Kidney (tissue), 14 donors: ENCODE results near the gene CAMTA1. TPM values are rescaled to one million over a fixed set of nuclear protein-coding genes. Genes with fewer than 3 reads are reported as not detected.
A peak's percentile ranks its signal among the peaks of the same experiment; 100 is the strongest.

Experiments used
- DNase-seq, 5 donors: peaks; one replicate each; pipeline ENCODE4 v3.0.0-alpha.2; 2013 to 2020
- FAIRE-seq: peaks from 2 replicates; lab custom pipeline; 2012; peaks lifted over from hg19 to GRCh38; lab: Jason Lieb, UNC
- H3K27ac ChIP-seq, 2 donors: one replicate each; pipeline ENCODE4 v1.7.0; 2013; ENCODE audit warnings: low read depth in 2 of 2, low read length in 2 of 2, inconsistent platforms in 1 of 2
- H3K27me3 ChIP-seq: one replicate; pipeline ENCODE4 v1.7.1; 2013; ENCODE audit warnings: low read length, inconsistent platforms; ENCODE audit not compliant: control insufficient read depth, insufficient read depth
- H3K36me3 ChIP-seq, 3 donors: one replicate each; pipeline versions ENCODE4 v1.7.0 to v1.7.1; 2013; ENCODE audit warnings: low read length in 3 of 3, control low read depth in 1 of 3, inconsistent platforms in 1 of 3; ENCODE audit not compliant: insufficient read depth in 3 of 3, control insufficient read depth in 2 of 3
- H3K4me1 ChIP-seq, 3 donors: one replicate each; pipeline versions ENCODE4 v1.7.0 to v1.7.1; 2013; ENCODE audit warnings: low read length in 3 of 3, inconsistent platforms in 1 of 3, low read depth in 1 of 3; ENCODE audit not compliant: control insufficient read depth in 2 of 3, insufficient read depth in 2 of 3
- H3K4me3 ChIP-seq, 3 donors: one replicate each; pipeline versions ENCODE4 v1.7.0 to v1.8.1; 2013; ENCODE audit warnings: low read length in 3 of 3, control low read depth in 1 of 3, inconsistent platforms in 1 of 3
- H3K9ac ChIP-seq, 3 donors: one replicate each; pipeline versions ENCODE4 v1.7.0 to v1.7.1; 2013; ENCODE audit warnings: low read length in 3 of 3, control low read depth in 1 of 3, inconsistent platforms in 1 of 3
- H3K9me3 ChIP-seq, 3 donors: one replicate each; pipeline versions ENCODE4 v1.7.0 to v1.7.1; 2013; ENCODE audit warnings: low read length in 3 of 3, control low read depth in 1 of 3, inconsistent platforms in 1 of 3; ENCODE audit not compliant: control insufficient read depth in 2 of 3, insufficient read depth in 1 of 3
- intact Hi-C: fragments of 100-400 bp; cut with DNase I; formaldehyde crosslinking; loops from one replicate; pipeline ENCODE4 v1.11.1; 2022
- polyA plus RNA-seq: library from polyadenylated mRNA; stranded (reverse); fragments of 350-450 nt; fragmentation: Illumina TruSeq; extraction: RNeasy Lipid Tissue Mini Kit (QIAGEN cat#74804); gene quantifications from one replicate; pipeline ENCODE4 v1.2.3, GENCODE V29; 2014; ENCODE audit warnings: low read depth, low replicate concordance; ENCODE audit not compliant: insufficient read depth
- total RNA-seq: library from RNA; stranded (reverse); fragmentation: NEBNext Ultra II Directional; extraction: Animal tissue kit (Norgen Biotek cat#: 25700); gene quantifications from one replicate; pipeline ENCODE4 v1.2.1, GENCODE V29; 2021
- TF ChIP-seq, protein P1 (sequence below): IDR thresholded peaks from 3 replicates; pipeline ENCODE4 v1.5.1; 2012; ENCODE audit warnings: mild to moderate bottlenecking, moderate library complexity, borderline replicate concordance; ENCODE audit not compliant: insufficient read depth; ENCODE audit errors: extremely low read depth
- donor health status: control.
- donor health status: control.
- donor health status: control.
- donor health status: control.
- donor health status: control.
- donor health status: DM: yes; HTN: yes; CAD: no.
- donor health status: Normal renal cell carcinoma (clear cell type).

The CAMTA1 gene
- total and polyA plus RNA-seq, 2 donors from 2014 or later, result 79.0 to 170 TPM

DNA sequence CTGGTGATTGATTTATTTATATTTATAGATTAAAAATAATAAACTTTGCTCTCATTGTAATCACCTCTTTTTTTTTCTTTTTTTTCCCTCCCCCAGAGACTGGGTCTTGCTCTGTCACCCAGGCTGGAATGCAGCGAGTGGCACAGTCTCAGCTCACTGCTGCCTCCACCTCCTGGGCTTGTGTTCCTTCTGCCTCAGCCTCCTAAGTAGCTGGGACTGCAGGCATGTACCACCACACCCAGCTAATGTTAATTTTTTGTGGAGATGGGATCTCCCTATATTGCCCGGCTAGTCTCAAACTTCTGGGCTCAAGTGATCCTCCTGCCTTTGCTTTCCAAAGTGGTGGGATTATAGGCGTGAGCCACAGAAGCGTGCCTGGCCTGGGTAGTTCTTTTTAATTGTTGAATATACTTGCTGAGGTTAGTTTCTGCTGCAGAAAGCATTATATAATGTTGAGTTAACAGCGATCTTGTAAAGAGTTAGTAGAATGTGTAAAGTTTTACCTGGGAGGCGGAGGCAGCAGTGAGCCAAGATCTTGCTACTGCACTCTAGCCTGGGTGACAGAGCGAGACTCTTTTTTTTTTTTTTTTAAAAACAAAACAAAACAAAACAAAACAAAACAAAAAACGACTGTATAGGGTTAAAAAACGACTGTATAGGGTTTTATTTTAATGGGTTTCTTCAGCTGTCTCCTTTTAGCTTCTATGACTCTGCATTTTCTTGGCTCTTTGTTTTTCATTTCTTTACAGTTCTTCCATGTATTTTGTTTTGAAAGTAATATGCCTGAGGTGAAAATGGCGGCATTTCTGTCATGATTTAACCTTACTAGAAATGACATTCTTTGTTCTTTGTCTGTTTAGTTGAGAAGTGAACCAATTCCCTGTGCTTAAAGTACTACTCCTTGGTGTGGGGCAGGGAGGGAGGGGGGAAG lies 82.7 kb downstream of the CAMTA1 start:
- peak; percentile 33 for FAIRE-seq
- Histone ChIP-seq H3K9me3 (no peaks in the 10 kb centered on the region), H3K27me3 (no peaks in the 10 kb centered on the region), H3K27ac (peak overlapping the region; percentile 85 to 86), H3K4me3 (peak overlapping the region in 2 of 3 donors; percentile 38 to 40), H3K36me3 (no peaks in the 10 kb centered on the region), H3K4me1 (peaks cover 3 to 18% (median 6%) of the 10 kb centered on the region in 3 donors), H3K9ac (peak overlapping the region in 1 of 3 donors; percentile 54)
- intact Hi-C loops, result no loop called here
- peak in 1 of 5 donors; percentile 30 for DNase-seq
- TF ChIP-seq, protein P1, sequence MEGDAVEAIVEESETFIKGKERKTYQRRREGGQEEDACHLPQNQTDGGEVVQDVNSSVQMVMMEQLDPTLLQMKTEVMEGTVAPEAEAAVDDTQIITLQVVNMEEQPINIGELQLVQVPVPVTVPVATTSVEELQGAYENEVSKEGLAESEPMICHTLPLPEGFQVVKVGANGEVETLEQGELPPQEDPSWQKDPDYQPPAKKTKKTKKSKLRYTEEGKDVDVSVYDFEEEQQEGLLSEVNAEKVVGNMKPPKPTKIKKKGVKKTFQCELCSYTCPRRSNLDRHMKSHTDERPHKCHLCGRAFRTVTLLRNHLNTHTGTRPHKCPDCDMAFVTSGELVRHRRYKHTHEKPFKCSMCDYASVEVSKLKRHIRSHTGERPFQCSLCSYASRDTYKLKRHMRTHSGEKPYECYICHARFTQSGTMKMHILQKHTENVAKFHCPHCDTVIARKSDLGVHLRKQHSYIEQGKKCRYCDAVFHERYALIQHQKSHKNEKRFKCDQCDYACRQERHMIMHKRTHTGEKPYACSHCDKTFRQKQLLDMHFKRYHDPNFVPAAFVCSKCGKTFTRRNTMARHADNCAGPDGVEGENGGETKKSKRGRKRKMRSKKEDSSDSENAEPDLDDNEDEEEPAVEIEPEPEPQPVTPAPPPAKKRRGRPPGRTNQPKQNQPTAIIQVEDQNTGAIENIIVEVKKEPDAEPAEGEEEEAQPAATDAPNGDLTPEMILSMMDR, result no peak

DNA sequence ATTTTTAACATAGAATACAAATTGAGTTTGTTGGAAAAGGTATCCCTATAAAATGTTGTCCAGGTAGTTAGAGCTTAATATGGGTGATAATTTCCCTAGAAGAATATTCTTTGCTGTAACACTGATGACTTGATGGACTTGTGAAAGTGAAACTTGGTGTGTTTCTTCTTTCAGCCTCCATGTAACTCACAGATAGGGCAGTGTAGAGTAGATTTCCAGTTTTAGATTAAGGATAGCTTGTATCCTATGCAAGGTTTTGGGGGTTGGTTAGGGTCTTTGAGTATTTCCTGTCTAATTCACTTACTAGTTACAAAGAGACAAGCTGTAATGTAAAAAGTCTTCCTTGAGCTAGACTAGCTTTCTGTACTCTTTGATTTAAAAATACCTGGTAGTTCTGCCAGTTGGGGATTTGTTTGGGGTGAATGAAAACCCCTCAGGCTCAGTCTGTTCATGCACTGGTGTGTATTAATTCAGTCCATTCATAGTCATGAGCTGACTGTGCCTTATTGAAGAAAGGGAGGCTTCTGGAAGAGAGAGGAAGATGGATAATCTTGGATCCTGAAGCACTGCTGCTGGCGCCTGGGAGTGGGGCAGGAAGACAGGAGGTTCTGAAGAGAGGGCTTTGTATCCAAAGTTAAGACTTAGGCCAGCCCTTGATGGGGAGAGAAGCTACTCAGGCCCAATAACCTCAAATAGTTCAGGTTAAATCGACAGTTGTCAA lies 83.6 kb downstream of the CAMTA1 start:
- H3K9ac ChIP-seq, result peak overlapping the region in 1 of 3 donors; percentile 54
- DNase-seq, result no peak
- H3K4me1 ChIP-seq, result peaks cover 3 to 18% (median 6%) of the 10 kb centered on the region in 3 donors
- H3K27me3 ChIP-seq, result no peaks in the 10 kb centered on the region
- TF ChIP-seq, protein P1, result no peak
- H3K36me3 ChIP-seq, result no peaks in the 10 kb centered on the region
- peak overlapping the region; percentile 29 to 47 for H3K27ac ChIP-seq
- H3K4me3 ChIP-seq, result peak overlapping the region in 1 of 3 donors; percentile 38
- H3K9me3 ChIP-seq, result no peaks in the 10 kb centered on the region
- FAIRE-seq, result no peak
- intact Hi-C loops, result no loop called here

DNA sequence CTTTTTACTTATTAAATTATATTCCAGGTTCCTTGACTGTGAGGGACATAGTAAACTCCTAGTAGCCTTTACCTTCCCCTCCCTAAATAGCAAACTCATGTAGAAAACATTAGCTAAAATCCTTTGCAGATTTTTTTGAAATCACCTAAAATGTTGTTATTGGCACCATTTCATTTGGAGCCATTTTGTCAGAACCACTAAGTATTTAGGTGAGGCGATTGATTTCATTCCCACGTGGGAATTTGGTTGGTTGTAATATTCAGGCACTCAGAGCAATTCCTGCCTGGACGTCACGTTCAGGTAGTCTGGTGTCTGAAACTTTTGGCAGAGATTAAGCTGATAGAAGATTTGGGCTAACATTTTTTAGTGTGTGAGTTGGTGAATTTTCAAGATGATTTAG lies 84.3 kb downstream of the CAMTA1 start:
- H3K9ac ChIP-seq, result no peak overlapping the region
- no peaks in the 10 kb centered on the region for H3K27me3 ChIP-seq
- peaks cover 3 to 18% (median 6%) of the 10 kb centered on the region in 3 donors for H3K4me1 ChIP-seq
- no peak for FAIRE-seq
- intact Hi-C loops, result no loop called here
- DNase-seq, result no peak
- TF ChIP-seq, protein P1, result no peak
- peak overlapping the region in 1 of 3 donors; percentile 3 for H3K4me3 ChIP-seq
- no peak overlapping the region for H3K27ac ChIP-seq
- H3K9me3 ChIP-seq, result no peaks in the 10 kb centered on the region
- peaks cover 0 to 3% (median 0%) of the 10 kb centered on the region in 3 donors for H3K36me3 ChIP-seq
